ENCODE results near the gene GNG13.

Gene GNG13

GRCh38 chr16:808085-808386 lies 7.5 kb upstream of the GNG13 start:
- ChIA-PET CTCF (interaction anchor here (1.0 to 1.8 kb wide), 2 partner anchors 96 to 249 kb away, joined by 4 read pairs; no protein-coding TSS in a partner anchor), POLR2A (no interaction called here)
- Histone ChIP-seq H3K4me3 (ENCODE audit: low read depth, low read length) (peak overlapping the region; percentile 80), H3K9me3 (ENCODE audit: control insufficient read depth, insufficient read depth, low read depth, low read length) (no peaks in the 10 kb centered on the region), H3K36me3 (ENCODE audit: control insufficient read depth in 2 of 2, insufficient read depth in 1 of 2, low read length in 2 of 2) (no peaks in the 10 kb centered on the region), H3K27ac (ENCODE audit: extremely low read depth, low read depth, low read length) (peak overlapping the region; percentile 70; the same call in 1 of the 2 replicates), H3K4me1 (ENCODE audit: control insufficient read depth, insufficient read depth, low read length) (no peaks in the 10 kb centered on the region)
- TF ChIP-seq ZNF792 (tag by site-specific recombination; IDR thresholded peaks at IDR 0.05) (no peak), ATF2 (tag by site-specific recombination; IDR thresholded peaks at IDR 0.05; ENCODE audit: low read depth) (no peak), ZNF777 (tag by site-specific recombination; IDR thresholded peaks at IDR 0.05; ENCODE audit: borderline replicate concordance) (peak; percentile 19; the same call in 1 of the 2 replicates), ZNF324 (tag by site-specific recombination; IDR thresholded peaks at IDR 0.05) (0 out of 2 replicates have a peak, but pooled peaks have one; percentile 2), ZBTB17 (tag by site-specific recombination; IDR thresholded peaks at IDR 0.05) (peak; percentile 1; the same call in 1 of the 2 replicates)

GRCh38 chr16:807347-808084 lies 7.0 kb upstream of the GNG13 start:
- Histone ChIP-seq H3K36me3 (ENCODE audit: control insufficient read depth in 2 of 2, insufficient read depth in 1 of 2, low read length in 2 of 2) (no peaks in the 10 kb centered on the region), H3K4me3 (ENCODE audit: low read depth, low read length) (peak overlapping the region; percentile 80), H3K27ac (ENCODE audit: extremely low read depth, low read depth, low read length) (peak overlapping the region; percentile 70), H3K4me1 (ENCODE audit: control insufficient read depth, insufficient read depth, low read length) (no peaks in the 10 kb centered on the region), H3K9me3 (ENCODE audit: control insufficient read depth, insufficient read depth, low read depth, low read length) (no peaks in the 10 kb centered on the region)
- ChIA-PET POLR2A (interaction anchor here (0.6 to 2.6 kb wide), 4 partner anchors 12 to 112 kb away, joined by 3 to 13 read pairs (median 5); partner anchors contain the start of genes CHTF18 and RPUSD1), CTCF (interaction anchor here (1.0 kb wide), 1 partner anchor 95 kb away, joined by 4 read pairs; no protein-coding TSS in a partner anchor)
- peak; percentile 98 for TF ChIP-seq ZEB2 (tag by site-specific recombination; IDR thresholded peaks at IDR 0.05)
- no peak for TF ChIP-seq KLF7 (tag by site-specific recombination; IDR thresholded peaks at IDR 0.05; ENCODE audit: borderline replicate concordance)
- TF ChIP-seq ZFP3 (tag by site-specific recombination; IDR thresholded peaks at IDR 0.05; ENCODE audit: low read depth): no peak
- TF ChIP-seq ZNF792 (tag by site-specific recombination; IDR thresholded peaks at IDR 0.05): no peak
- TF ChIP-seq ZFP41 (tag by site-specific recombination; IDR thresholded peaks at IDR 0.05; ENCODE audit: borderline replicate concordance): no peak
- peak; percentile 86 for TF ChIP-seq ZNF335 (tag by site-specific recombination; conservative IDR thresholded peaks at IDR 0.05)
- TF ChIP-seq ZNF221 (tag by site-specific recombination; IDR thresholded peaks at IDR 0.05; ENCODE audit: borderline replicate concordance): 0 out of 2 replicates have a peak, but pooled peaks have one; percentile 25
- TF ChIP-seq ZNF391 (tag by site-specific recombination; IDR thresholded peaks at IDR 0.05; ENCODE audit: borderline replicate concordance, low read depth): no peak
- TF ChIP-seq ZNF10 (tag by site-specific recombination; IDR thresholded peaks at IDR 0.05): no peak
- TF ChIP-seq ZNF292 (tag by site-specific recombination; IDR thresholded peaks at IDR 0.05; ENCODE audit: borderline replicate concordance, low read depth): no peak
- peak; percentile 86 for TF ChIP-seq BCL11A (tag by site-specific recombination; IDR thresholded peaks at IDR 0.05; ENCODE audit: low read depth)
- TF ChIP-seq KLF10 (tag by site-specific recombination; IDR thresholded peaks at IDR 0.05): peak; percentile 53; the same call in 1 of the 2 replicates
- peak; percentile 48; the same call in 1 of the 2 replicates for TF ChIP-seq ZNF692 (tag by site-specific recombination; IDR thresholded peaks at IDR 0.05)
- 0 out of 2 replicates have a peak, but pooled peaks have one; percentile 50 for TF ChIP-seq ZNF2 (tag by site-specific recombination; IDR thresholded peaks at IDR 0.05)
- no peak for TF ChIP-seq ZNF707 (tag by site-specific recombination; IDR thresholded peaks at IDR 0.05)
- TF ChIP-seq ZNF785 (tag by site-specific recombination; IDR thresholded peaks at IDR 0.05): no peak
- no peak for TF ChIP-seq ZBTB49 (tag by site-specific recombination; IDR thresholded peaks at IDR 0.05; ENCODE audit: low read depth)
- TF ChIP-seq MZF1 (tag by site-specific recombination; IDR thresholded peaks at IDR 0.05; ENCODE audit: borderline replicate concordance): no peak
- no peak for TF ChIP-seq MEIS1 (CRISPR knock-in tag; IDR thresholded peaks at IDR 0.05; ENCODE audit: borderline replicate concordance)
- TF ChIP-seq ZNF704 (tag by site-specific recombination; IDR thresholded peaks at IDR 0.05): no peak
- TF ChIP-seq ZNF488 (tag by site-specific recombination; IDR thresholded peaks at IDR 0.05): no peak
- TF ChIP-seq SCRT2 (tag by site-specific recombination; IDR thresholded peaks at IDR 0.05): 0 out of 2 replicates have a peak, but pooled peaks have one; percentile 22
- TF ChIP-seq ZNF311 (tag by site-specific recombination; IDR thresholded peaks at IDR 0.05; ENCODE audit: borderline replicate concordance): no peak

All from HEK293 (cell line).